CD14-positive monocyte (primary cell): ENCODE measurements around the gene NPC2. TPM values are rescaled to one million over a fixed set of nuclear protein-coding genes. Genes with fewer than 3 reads are reported as not detected.

Experiments
- DNase-seq, 3 donors: peaks; one replicate each; pipeline ENCODE4 v3.0.0-alpha.2; 2011 to 2022
- H2AFZ ChIP-seq: 2 replicates; pipeline ENCODE4 v1.6.0; 2012; ENCODE audit warnings: mild to moderate bottlenecking, low read depth, low read length, inconsistent platforms; ENCODE audit not compliant: insufficient read depth, poor library complexity, severe bottlenecking
- H3K27ac ChIP-seq, 2 donors: 1 replicate in 1 of 2; 2 replicates in 1 of 2; pipeline ENCODE4 v1.5.1; 2012 to 2013; ENCODE audit warnings: low read length in 2 of 2, control low read depth in 1 of 2, inconsistent platforms in 1 of 2, low read depth in 1 of 2, mild to moderate bottlenecking in 1 of 2
- H3K27me3 ChIP-seq, 2 donors: one replicate each; pipeline versions ENCODE4 v1.6.0 to v1.6.1; 2011 to 2013; ENCODE audit warnings: low read length in 2 of 2; ENCODE audit not compliant: control insufficient read depth in 2 of 2, insufficient read depth in 2 of 2
- H3K36me3 ChIP-seq, 2 donors: replicated peaks in 1 of 2; 1 replicate in 1 of 2; 2 replicates in 1 of 2; pipeline versions ENCODE4 v1.5.1 to v1.6.1; 2012 to 2013; ENCODE audit warnings: low read length in 2 of 2, control low read depth in 1 of 2, inconsistent platforms in 1 of 2, mild to moderate bottlenecking in 1 of 2; ENCODE audit not compliant: insufficient read depth in 2 of 2, control insufficient read depth in 1 of 2
- H3K4me1 ChIP-seq, 2 donors: 1 replicate in 1 of 2; 2 replicates in 1 of 2; pipeline versions ENCODE4 v1.5.1 to v1.6.1; 2012 to 2013; ENCODE audit warnings: low read length in 2 of 2, control low read depth in 1 of 2, inconsistent platforms in 1 of 2, mild to moderate bottlenecking in 1 of 2, moderate library complexity in 1 of 2; ENCODE audit not compliant: insufficient read depth in 2 of 2, control insufficient read depth in 1 of 2
- H3K4me2 ChIP-seq: replicated peaks from 2 replicates; pipeline ENCODE3; 2012; ENCODE audit warnings: low read length, moderate library complexity, mild to moderate bottlenecking; ENCODE audit not compliant: poor library complexity, severe bottlenecking; ENCODE audit errors: extremely low read depth
- H3K4me3 ChIP-seq, 3 experiments: fragments of 200-600 bp in 1 of 3; sonication (generic) in 1 of 3; replicated peaks in 1 of 3; 1 replicate in 2 of 3; 2 replicates in 1 of 3; pipeline ENCODE4 v1.5.1; 2011 to 2013; ENCODE audit warnings: low read length in 3 of 3, mild to moderate bottlenecking in 3 of 3, control low read depth in 2 of 3, low read depth in 2 of 3, inconsistent platforms in 1 of 3, moderate library complexity in 1 of 3
- H3K79me2 ChIP-seq: 2 replicates; pipeline ENCODE4 v1.6.0; 2012; ENCODE audit warnings: mild to moderate bottlenecking, control low read depth, inconsistent platforms, low read length, moderate library complexity; ENCODE audit not compliant: insufficient read depth
- H3K9ac ChIP-seq: 2 replicates; pipeline ENCODE4 v1.6.0; 2017; ENCODE audit warnings: low read length, mild to moderate bottlenecking; ENCODE audit not compliant: insufficient read depth, poor library complexity, severe bottlenecking
- H3K9me3 ChIP-seq, 2 donors: replicated peaks in 1 of 2; 1 replicate in 1 of 2; 2 replicates in 1 of 2; pipeline versions ENCODE4 v1.5.1 to v1.6.1; 2012 to 2013; ENCODE audit warnings: low read length in 2 of 2, control low read depth in 1 of 2; ENCODE audit not compliant: control insufficient read depth in 1 of 2, insufficient read depth in 1 of 2
- H4K20me1 ChIP-seq: 2 replicates; pipeline ENCODE4 v1.6.0; 2012; ENCODE audit warnings: mild to moderate bottlenecking, low read length, control low read depth, moderate library complexity; ENCODE audit not compliant: insufficient read depth
- H3K27ac Mint-ChIP-seq, 7 donors: one replicate each; pipeline ENCODE4 v1.8.0; 2020; ENCODE audit warnings: mild to moderate bottlenecking in 7 of 7, mixed read lengths in 7 of 7, moderate library complexity in 6 of 7, inconsistent platforms in 2 of 7
- H3K27me3 Mint-ChIP-seq, 3 donors: one replicate each; pipeline ENCODE4 v1.8.0; 2021 to 2022; ENCODE audit warnings: low read depth in 3 of 3, mild to moderate bottlenecking in 3 of 3, mixed read lengths in 3 of 3, moderate library complexity in 3 of 3, inconsistent platforms in 1 of 3
- H3K36me3 Mint-ChIP-seq, 2 donors: one replicate each; pipeline ENCODE4 v1.8.0; 2020; ENCODE audit warnings: mixed read lengths in 2 of 2, inconsistent platforms in 1 of 2, mild to moderate bottlenecking in 1 of 2
- H3K4me1 Mint-ChIP-seq: one replicate; pipeline ENCODE4 v1.8.0; 2020; ENCODE audit warnings: mild to moderate bottlenecking, mixed read lengths
- H3K4me3 Mint-ChIP-seq, 2 donors: one replicate each; pipeline ENCODE4 v1.8.0; 2020; ENCODE audit warnings: mild to moderate bottlenecking in 2 of 2, mixed read lengths in 2 of 2, moderate library complexity in 1 of 2
- H3K9me3 Mint-ChIP-seq, 7 donors: one replicate each; pipeline ENCODE4 v1.8.0; 2020 to 2022; ENCODE audit warnings: mixed read lengths in 7 of 7, mild to moderate bottlenecking in 6 of 7, moderate library complexity in 6 of 7, inconsistent platforms in 2 of 7
- CTCF ChIP-seq: fragments of 200-600 bp; IDR thresholded peaks from one replicate; pipeline ENCODE4 v1.8.0; 2022; ENCODE audit warnings: antibody characterized with exemption, mild to moderate bottlenecking
- WGBS: methylation state at CpG from one replicate; pipeline ENCODE4 v1.1.5; 2013; ENCODE audit warnings: missing lambda C conversion rate; ENCODE audit not compliant: insufficient coverage; 5-methylcytosine and 5-hydroxymethylcytosine counted together
- intact Hi-C, 2 donors: fragments of 100-400 bp; cut with micrococcal nuclease; formaldehyde crosslinking; loops; one replicate each; pipeline versions ENCODE4 v1.15.0 to v1.15.1; 2023
- polyA plus RNA-seq, 3 donors: library from polyadenylated mRNA; depleted of rRNA in 1 of 3; unstranded in 2 of 3; stranded (reverse) in 1 of 3; fragments of 300-500 nt in 2 of 3; fragments of >200 nt in 1 of 3; fragmentation: Illumina TruSeq in 2 of 3; gene quantifications; 1 replicate in 2 of 3; 2 replicates in 1 of 3; pipeline ENCODE4 v1.2.3, GENCODE V29; 2012 to 2021

Gene NPC2
- polyA plus RNA-seq, 3 donors = 675 to 1,159 (median 772) TPM

GRCh38 chr14:74464785-74465184, 28.3 kb downstream of the NPC2 start:
- no peaks in the 10 kb centered on the region for H3K79me2 ChIP-seq
- intact Hi-C loops = loop anchor here in 1 of 2 donors (5.0 kb wide), 1 partner anchor 118 kb away; no protein-coding TSS in a partner anchor
- no peak for TF ChIP-seq CTCF
- H3K9me3 ChIP-seq = no peaks in the 10 kb centered on the region
- peaks cover 14% of the 10 kb centered on the region for H4K20me1 ChIP-seq
- WGBS = no CpG with 5 or more reads among the region's 3 CpGs
- peaks cover 0 to 8% of the 10 kb centered on the region in 2 donors for H3K36me3 Mint-ChIP-seq
- H3K27me3 ChIP-seq = no peaks in the 10 kb centered on the region
- peaks cover 2 to 6% (median 2%) of the 10 kb centered on the region in 3 donors for H3K27me3 Mint-ChIP-seq
- no peak overlapping the region for H3K4me2 ChIP-seq
- DNase-seq = no peak
- H3K4me1 Mint-ChIP-seq = peaks cover 3% of the 10 kb centered on the region
- no peaks in the 10 kb centered on the region for H3K9me3 Mint-ChIP-seq
- H3K36me3 ChIP-seq = peaks cover 0 to 5% of the 10 kb centered on the region in 2 donors
- H3K4me3 ChIP-seq = no peak overlapping the region
- H3K4me3 Mint-ChIP-seq = no peak overlapping the region
- H2AFZ ChIP-seq = no peak overlapping the region
- no peak overlapping the region for H3K27ac ChIP-seq
- no peaks in the 10 kb centered on the region for H3K4me1 ChIP-seq
- no peak overlapping the region for H3K9ac ChIP-seq
- H3K27ac Mint-ChIP-seq = no peak overlapping the region

- no peak for DNase-seq
- no peaks in the 10 kb centered on the region for H3K27me3 ChIP-seq
- peaks cover 0 to 5% of the 10 kb centered on the region in 2 donors for H3K36me3 Mint-ChIP-seq
- H3K9me3 ChIP-seq = no peaks in the 10 kb centered on the region
- WGBS = 92% methylated on average over 4 of the region's 5 CpGs
- H3K79me2 ChIP-seq = no peaks in the 10 kb centered on the region
- intact Hi-C loops = no loop called here
- H3K4me1 ChIP-seq = no peaks in the 10 kb centered on the region
- no peak for TF ChIP-seq CTCF
- no peak overlapping the region for H2AFZ ChIP-seq
- H3K27me3 Mint-ChIP-seq = peaks cover 2 to 6% (median 2%) of the 10 kb centered on the region in 3 donors
- H3K9ac ChIP-seq = no peak overlapping the region
- no peak overlapping the region for H3K27ac Mint-ChIP-seq
- peaks cover 14% of the 10 kb centered on the region for H4K20me1 ChIP-seq
- no peaks in the 10 kb centered on the region for H3K36me3 ChIP-seq
- H3K4me3 ChIP-seq = no peak overlapping the region
- H3K9me3 Mint-ChIP-seq = no peaks in the 10 kb centered on the region
- H3K27ac ChIP-seq = no peak overlapping the region
- no peak overlapping the region for H3K4me2 ChIP-seq
- no peak overlapping the region for H3K4me3 Mint-ChIP-seq
- H3K4me1 Mint-ChIP-seq = peaks cover 4% of the 10 kb centered on the region
These were observed 29.4 kb downstream of the NPC2 start for GRCh38 chr14:74463697-74464096.
